ENCODE data around the gene INCENP.

GRCh38 chr11:62144641-62145255, 20.9 kb downstream of the INCENP start:
- TF ChIP-seq GABPA (IDR thresholded peaks at IDR 0.05 in 1 of 2, conservative IDR thresholded peaks at IDR 0.05 in 1 of 2) (no peak), CTCF (IDR thresholded peaks at IDR 0.05; ENCODE audit: low read depth, low read length, missing input control) (no peak), ATF3 (IDR thresholded peaks at IDR 0.05) (no peak), TAF1 (conservative IDR thresholded peaks at IDR 0.05) (no peak), YY1 (IDR thresholded peaks at IDR 0.05) (no peak), JUND (IDR thresholded peaks at IDR 0.05) (no peak), RAD21 (IDR thresholded peaks at IDR 0.05) (no peak), SP1 (IDR thresholded peaks at IDR 0.05) (no peak), EGR1 (IDR thresholded peaks at IDR 0.05; ENCODE audit: low read depth in 2 of 2) (no peak), REST (IDR thresholded peaks at IDR 0.05) (no peak), MAX (IDR thresholded peaks at IDR 0.05) (no peak), FOXA2 (IDR thresholded peaks at IDR 0.05) (no peak), ZBTB33 (IDR thresholded peaks at IDR 0.05) (no peak)
